ENCODE data around the gene TENM4.

The TENM4 gene

GRCh38 chr11:78744202-78744601 is 696.6 kb downstream of the TENM4 start:
- DNase-seq (ENCODE audit: low read depth in 2 of 2) = no peak

- DNase-seq (ENCODE audit: low read depth in 2 of 2) = no peak
Observed at GRCh38 chr11:78742430-78742829, 698.4 kb downstream of the TENM4 start.

- DNase-seq (ENCODE audit: low read depth in 2 of 2) = no peak
Observed at GRCh38 chr11:78741741-78742140, 699.1 kb downstream of the TENM4 start.

GRCh38 chr11:78740199-78741071 is 700.4 kb downstream of the TENM4 start:
- no peak for DNase-seq (ENCODE audit: low read depth in 2 of 2)

- no peak for DNase-seq (ENCODE audit: low read depth in 2 of 2)
Observed at GRCh38 chr11:78737891-78738290, 702.9 kb downstream of the TENM4 start.

GRCh38 chr11:78737301-78737700 is 703.5 kb downstream of the TENM4 start:
- no peak for DNase-seq (ENCODE audit: low read depth in 2 of 2)

GRCh38 chr11:78735711-78736110 is 705.1 kb downstream of the TENM4 start:
- no peak for DNase-seq (ENCODE audit: low read depth in 2 of 2)

- no peak for DNase-seq (ENCODE audit: low read depth in 2 of 2)
Observed at GRCh38 chr11:78733031-78733430, 707.8 kb downstream of the TENM4 start.

GRCh38 chr11:78732246-78732645 is 708.6 kb downstream of the TENM4 start:
- DNase-seq (ENCODE audit: low read depth in 2 of 2) = no peak

GRCh38 chr11:78731027-78731426 is 709.8 kb downstream of the TENM4 start:
- DNase-seq (ENCODE audit: low read depth in 2 of 2) = no peak

- DNase-seq (ENCODE audit: low read depth in 2 of 2) = no peak
Observed at GRCh38 chr11:78730267-78730824, 710.5 kb downstream of the TENM4 start.

GRCh38 chr11:78727816-78728215 is 713.0 kb downstream of the TENM4 start:
- DNase-seq (ENCODE audit: low read depth in 2 of 2) = no peak

GRCh38 chr11:78725200-78725599 is 715.6 kb downstream of the TENM4 start:
- DNase-seq (ENCODE audit: low read depth in 2 of 2) = no peak

GRCh38 chr11:78722786-78723185 is 718.0 kb downstream of the TENM4 start:
- no peak for DNase-seq (ENCODE audit: low read depth in 2 of 2)

GRCh38 chr11:78720281-78720989 is 720.4 kb downstream of the TENM4 start:
- no peak for DNase-seq (ENCODE audit: low read depth in 2 of 2)

GRCh38 chr11:78717041-78717440 is 723.8 kb downstream of the TENM4 start:
- no peak for DNase-seq (ENCODE audit: low read depth in 2 of 2)

GRCh38 chr11:78715639-78716311 is 725.1 kb downstream of the TENM4 start:
- peak; percentile 10 to 42 for DNase-seq (ENCODE audit: low read depth in 2 of 2)

GRCh38 chr11:78714539-78714938 is 726.3 kb downstream of the TENM4 start:
- DNase-seq (ENCODE audit: low read depth in 2 of 2) = no peak

- DNase-seq (ENCODE audit: low read depth in 2 of 2) = no peak
Observed at GRCh38 chr11:78711735-78712134, 729.1 kb downstream of the TENM4 start.

- DNase-seq (ENCODE audit: low read depth in 2 of 2) = no peak
Observed at GRCh38 chr11:78710417-78710816, 730.4 kb downstream of the TENM4 start.

- DNase-seq (ENCODE audit: low read depth in 2 of 2) = no peak
Observed at GRCh38 chr11:78708388-78708787, 732.4 kb downstream of the TENM4 start.

- no peak for DNase-seq (ENCODE audit: low read depth in 2 of 2)
Observed at GRCh38 chr11:78706551-78706950, 734.3 kb downstream of the TENM4 start.

All from stimulated activated CD4-positive, alpha-beta T cell treated with anti-CD3 and anti-CD28 coated beads, Interleukin-12 subunit alpha, Interleukin-12 subunit beta, amount 100 ng/mL, for 24 hours (primary cell).